Raji (cell line): ENCODE data around the gene IQGAP1.

Experiments
- POLR2A ChIP-seq: IDR thresholded peaks from 2 replicates; pipeline ENCODE4 v1.6.1; 2011; ENCODE audit warnings: low read depth, low read length, control low read depth; ENCODE audit not compliant: insufficient read depth

Gene IQGAP1

GRCh38 chr15:90451053-90451850, 63.2 kb downstream of the IQGAP1 start:
- no peak for TF ChIP-seq POLR2A

GRCh38 chr15:90456236-90456635, 68.2 kb downstream of the IQGAP1 start:
- TF ChIP-seq POLR2A, result no peak

GRCh38 chr15:90458061-90458460, 70.0 kb downstream of the IQGAP1 start:
- TF ChIP-seq POLR2A, result no peak

- TF ChIP-seq POLR2A, result no peak
Measured at GRCh38 chr15:90459368-90459767, 71.3 kb downstream of the IQGAP1 start.

GRCh38 chr15:90460142-90460824, 72.2 kb downstream of the IQGAP1 start:
- TF ChIP-seq POLR2A, result no peak

GRCh38 chr15:90463381-90463780, 75.3 kb downstream of the IQGAP1 start:
- no peak for TF ChIP-seq POLR2A

DNA sequence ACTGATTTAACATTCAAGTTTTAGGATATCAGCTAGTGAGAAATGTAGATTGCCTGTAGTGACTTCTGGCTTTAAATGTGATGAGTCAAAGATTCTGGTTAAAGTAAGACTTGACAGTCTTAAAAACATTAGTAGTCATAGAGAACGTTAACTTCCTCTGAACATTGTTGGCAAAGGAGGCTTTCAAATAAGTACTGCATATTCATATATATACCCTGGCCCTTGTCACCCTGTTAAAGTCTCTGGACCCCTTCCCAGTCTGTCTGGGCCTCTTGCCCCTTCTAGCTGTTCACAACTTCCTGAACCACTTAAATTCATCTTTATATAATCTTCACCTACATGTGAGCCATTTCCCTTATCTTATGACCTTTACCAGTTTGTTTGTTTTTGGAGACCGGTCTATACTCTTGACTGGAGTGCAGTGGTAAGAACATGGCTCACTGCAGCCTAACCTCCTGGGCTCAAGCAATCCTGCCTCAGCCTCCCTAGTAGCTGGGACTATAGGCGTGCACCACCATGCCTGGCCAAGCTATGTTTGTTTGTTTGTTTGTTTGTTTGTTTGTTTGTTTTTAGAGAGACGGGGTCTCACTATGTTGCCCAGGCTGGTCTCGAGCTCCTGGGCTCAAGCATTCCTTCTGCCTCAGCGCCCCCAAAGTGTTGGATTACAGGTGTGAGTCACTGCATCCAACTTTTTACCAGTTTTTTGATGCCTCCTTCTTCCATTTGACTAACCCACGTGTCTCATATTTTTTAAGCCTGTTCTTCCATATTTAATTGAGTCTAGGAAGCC, 77.3 kb downstream of the IQGAP1 start:
- no peak for TF ChIP-seq POLR2A

DNA sequence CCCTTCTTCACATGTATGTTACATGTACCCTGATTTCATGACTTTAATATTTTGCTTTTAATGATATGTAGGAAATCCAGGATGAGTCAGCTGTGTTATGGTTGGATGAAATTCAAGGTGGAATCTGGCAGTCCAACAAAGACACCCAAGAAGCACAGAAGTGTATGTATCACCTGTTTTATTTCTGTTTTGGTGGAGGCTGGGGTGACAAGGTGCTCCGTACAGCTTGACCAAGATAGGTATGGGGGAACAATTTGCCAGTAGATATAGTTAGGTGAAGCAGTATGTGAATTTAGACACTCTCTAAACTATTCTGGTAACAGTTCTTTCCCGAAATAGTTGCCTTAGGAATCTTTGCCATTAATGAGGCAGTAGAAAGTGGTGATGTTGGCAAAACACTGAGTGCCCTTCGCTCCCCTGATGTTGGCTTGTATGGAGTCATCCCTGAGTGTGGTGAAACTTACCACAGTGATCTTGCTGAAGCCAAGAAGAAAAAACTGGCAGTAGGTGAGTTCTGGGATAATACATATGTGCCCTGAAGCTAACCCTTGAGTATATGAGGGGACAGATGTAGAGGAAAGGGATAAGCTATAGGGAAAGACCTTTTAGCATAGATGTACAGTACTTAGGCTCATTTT, 78.0 kb downstream of the IQGAP1 start:
- TF ChIP-seq POLR2A, result no peak

- no peak for TF ChIP-seq POLR2A
Measured at GRCh38 chr15:90469723-90470122, 81.7 kb downstream of the IQGAP1 start.

DNA sequence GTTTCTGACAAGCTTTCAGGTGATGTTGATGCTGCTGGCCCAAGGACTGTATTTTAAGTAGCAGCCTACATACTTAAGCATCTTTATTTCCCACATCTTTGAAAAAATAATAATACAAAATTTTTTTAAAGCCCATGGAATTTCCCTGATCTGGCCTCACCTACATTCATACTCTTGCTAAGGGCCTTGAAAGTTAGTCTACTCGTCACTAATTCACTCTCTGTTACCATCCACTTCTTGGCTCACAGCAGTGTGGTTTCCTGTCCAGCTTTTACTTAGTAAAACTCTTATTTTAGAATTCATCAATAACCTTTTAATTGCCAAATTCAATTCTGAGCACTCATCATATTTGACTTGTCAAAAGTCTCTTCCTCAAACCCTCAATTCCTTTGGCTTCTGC, 82.4 kb downstream of the IQGAP1 start:
- no peak for TF ChIP-seq POLR2A

GRCh38 chr15:90471126-90471525, 83.1 kb downstream of the IQGAP1 start:
- no peak for TF ChIP-seq POLR2A

- TF ChIP-seq POLR2A, result no peak
Measured at GRCh38 chr15:90471769-90472168, 83.7 kb downstream of the IQGAP1 start.

DNA sequence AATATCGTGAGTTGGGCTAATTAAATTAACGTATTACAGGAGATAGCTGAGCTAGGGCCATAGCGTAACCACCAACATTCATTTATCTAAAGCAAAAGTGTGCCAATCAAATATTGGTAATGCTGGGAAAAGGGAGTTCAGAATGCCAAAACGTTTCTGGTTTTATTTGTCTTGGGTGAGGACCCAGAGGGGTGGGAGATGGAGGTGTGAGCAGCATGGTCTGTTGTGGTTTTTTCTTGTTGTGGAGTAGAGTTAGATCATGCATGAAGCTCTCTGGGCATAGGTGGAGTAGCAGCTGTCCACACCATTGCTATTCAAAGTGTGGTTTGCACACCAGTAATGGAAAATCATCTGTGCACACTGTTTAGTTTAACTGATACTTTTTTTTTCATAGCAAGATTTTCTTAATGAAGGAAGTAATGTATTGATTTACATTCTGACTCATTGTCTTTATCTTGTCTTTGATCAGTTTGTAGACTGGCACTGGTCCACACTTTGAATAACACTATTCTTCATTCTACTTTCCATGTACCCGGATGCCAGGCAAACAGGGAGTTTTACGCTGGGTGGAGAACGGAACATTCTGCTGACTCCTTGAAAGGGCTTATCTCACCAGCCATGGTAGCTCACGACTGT, 90.9 kb downstream of the IQGAP1 start:
- TF ChIP-seq POLR2A, result no peak

DNA sequence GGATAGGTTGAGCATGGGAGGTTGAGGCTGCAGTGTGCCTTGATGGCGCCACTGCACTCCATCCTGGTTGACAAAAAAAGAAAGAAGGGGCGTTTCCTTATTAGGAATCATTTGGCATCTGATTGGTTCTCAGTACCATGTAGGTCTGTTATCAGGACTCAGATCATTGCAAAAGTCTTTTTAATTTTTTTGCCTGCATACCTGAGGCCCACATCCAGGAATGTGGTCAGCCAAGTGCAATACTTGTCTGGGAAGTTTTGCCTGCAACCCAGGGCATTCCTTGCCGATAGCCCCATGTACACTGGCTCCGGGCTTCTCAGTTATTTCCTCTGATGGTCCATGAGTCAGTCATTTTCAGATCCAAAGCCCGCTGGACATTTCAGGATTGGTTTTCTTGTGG, 91.6 kb downstream of the IQGAP1 start:
- TF ChIP-seq POLR2A, result no peak

DNA sequence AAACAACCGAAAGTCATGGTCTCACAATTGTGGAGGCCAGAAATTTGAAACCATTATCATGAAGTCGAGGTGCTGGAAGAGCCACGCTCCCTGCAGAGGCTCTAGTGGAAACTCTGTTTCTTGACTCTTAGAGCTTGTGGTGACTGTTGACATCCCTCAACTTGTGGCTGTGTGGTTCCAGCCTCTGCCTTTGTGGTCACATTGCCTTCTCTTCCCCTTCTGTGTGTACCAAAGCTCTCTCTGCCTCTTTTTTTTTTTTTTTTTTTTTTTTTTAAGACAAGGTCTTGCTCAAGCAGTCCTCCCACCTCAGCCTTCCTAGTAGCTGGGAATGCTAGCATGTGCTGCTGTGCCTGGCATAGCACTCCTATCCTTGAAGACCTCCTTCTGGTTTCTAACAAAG, 93.0 kb downstream of the IQGAP1 start:
- TF ChIP-seq POLR2A, result no peak
